Memory B cell (primary cell): ENCODE data around the gene HNRNPLL.
A peak's percentile ranks its signal among the peaks of the same experiment; 100 is the strongest.

Experiments used
- ATAC-seq: fragments of 150-1000 bp; cut with Tn5 transposase; 2 replicates; pipeline ENCODE4 v1.10.0; 2021; ENCODE audit warnings: low read depth, mild to moderate bottlenecking, moderate library complexity
- DNase-seq, 2 donors: peaks; one replicate each; pipeline ENCODE4 v3.0.0; 2022; ENCODE audit warnings: low spot score in 2 of 2
- H3K27ac Mint-ChIP-seq: one replicate; pipeline ENCODE4 v1.8.0; 2022; ENCODE audit warnings: mild to moderate bottlenecking, moderate library complexity, mixed read lengths
- H3K27me3 Mint-ChIP-seq: one replicate; pipeline ENCODE4 v1.8.0; 2022; ENCODE audit warnings: mixed read lengths
- H3K36me3 Mint-ChIP-seq: one replicate; pipeline ENCODE4 v1.8.0; 2022; ENCODE audit warnings: mild to moderate bottlenecking, mixed read lengths
- H3K4me1 Mint-ChIP-seq: one replicate; pipeline ENCODE4 v1.8.0; 2022; ENCODE audit warnings: mixed read lengths
- H3K4me3 Mint-ChIP-seq: one replicate; pipeline ENCODE4 v1.8.0; 2022; ENCODE audit warnings: mild to moderate bottlenecking, moderate library complexity, mixed read lengths
- H3K9me3 Mint-ChIP-seq: one replicate; pipeline ENCODE4 v1.8.0; 2022; ENCODE audit warnings: mixed read lengths

HNRNPLL gene

DNA sequence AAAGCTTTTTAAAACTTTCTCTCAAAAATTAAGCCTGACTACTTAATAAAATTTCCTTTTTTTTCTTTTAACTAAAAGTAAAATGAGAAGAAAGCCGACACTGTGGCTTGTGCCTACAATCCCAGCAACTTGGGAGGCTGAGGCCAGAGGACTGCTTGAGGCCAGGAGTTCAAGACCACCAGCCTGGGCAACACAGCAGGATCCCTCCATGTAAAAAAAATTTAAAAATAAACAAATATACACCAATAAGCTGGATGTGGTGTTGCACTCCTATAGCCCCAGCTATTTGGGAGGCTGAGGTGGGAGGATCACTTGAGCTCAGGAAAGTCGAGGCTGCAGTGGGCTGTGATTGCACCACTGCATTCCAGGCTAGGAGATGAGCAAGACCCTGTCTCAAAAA, 37.4 kb downstream of the HNRNPLL start:
- Mint-ChIP-seq H3K4me1 (no peaks in the 10 kb centered on the region), H3K36me3 (no peaks in the 10 kb centered on the region), H3K4me3 (no peak overlapping the region), H3K27ac (no peak overlapping the region), H3K27me3 (no peaks in the 10 kb centered on the region), H3K9me3 (no peaks in the 10 kb centered on the region)
- ATAC-seq (no peak), DNase-seq (no peak)

DNA sequence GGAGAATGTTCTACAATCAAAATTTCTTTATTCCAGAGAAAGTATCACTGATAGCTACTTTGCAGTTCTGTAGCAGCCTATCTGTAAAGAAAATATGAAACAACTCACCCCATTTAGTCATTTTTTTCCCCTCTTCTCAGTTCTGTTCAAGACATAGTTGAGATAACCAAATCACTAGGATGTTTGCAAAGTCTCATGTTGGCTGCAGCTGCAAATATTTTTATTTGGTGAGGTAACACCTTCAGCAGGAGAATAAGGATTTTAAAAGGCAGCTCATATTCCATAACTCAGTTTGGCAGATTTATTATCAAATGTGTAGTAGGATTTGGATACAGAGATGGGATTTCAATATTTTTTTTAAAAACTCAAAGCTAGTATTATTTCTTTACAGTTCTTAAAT, 41.0 kb downstream of the HNRNPLL start:
- H3K9me3 Mint-ChIP-seq = no peaks in the 10 kb centered on the region
- H3K27me3 Mint-ChIP-seq = peaks cover 3% of the 10 kb centered on the region
- no peaks in the 10 kb centered on the region for H3K36me3 Mint-ChIP-seq
- no peak overlapping the region for H3K27ac Mint-ChIP-seq
- H3K4me1 Mint-ChIP-seq = no peaks in the 10 kb centered on the region
- ATAC-seq = no peak
- no peak overlapping the region for H3K4me3 Mint-ChIP-seq
- DNase-seq = no peak

DNA sequence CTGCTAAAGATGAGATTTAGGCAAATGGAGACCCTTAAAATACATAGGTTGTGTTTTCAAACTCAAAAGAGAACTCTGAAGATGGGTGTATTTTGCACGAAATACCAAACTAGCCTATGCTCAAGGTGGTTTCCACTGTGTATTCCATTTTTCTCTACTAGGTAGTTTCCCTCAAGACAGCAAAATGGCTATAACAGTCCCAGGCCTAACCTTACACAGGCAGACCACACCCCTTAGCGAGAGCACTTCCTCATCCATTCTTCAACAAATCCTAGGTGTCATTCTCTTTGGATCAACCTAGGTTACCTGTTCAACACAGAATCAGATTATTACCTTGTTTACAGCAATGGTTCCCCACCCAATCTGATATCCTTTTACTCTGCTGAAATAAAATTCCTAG, 42.6 kb downstream of the HNRNPLL start:
- ATAC-seq = peak; percentile 38
- no peak overlapping the region for H3K27ac Mint-ChIP-seq
- peaks cover 3% of the 10 kb centered on the region for H3K27me3 Mint-ChIP-seq
- no peaks in the 10 kb centered on the region for H3K9me3 Mint-ChIP-seq
- no peaks in the 10 kb centered on the region for H3K36me3 Mint-ChIP-seq
- DNase-seq = no peak
- no peaks in the 10 kb centered on the region for H3K4me1 Mint-ChIP-seq
- no peak overlapping the region for H3K4me3 Mint-ChIP-seq

DNA sequence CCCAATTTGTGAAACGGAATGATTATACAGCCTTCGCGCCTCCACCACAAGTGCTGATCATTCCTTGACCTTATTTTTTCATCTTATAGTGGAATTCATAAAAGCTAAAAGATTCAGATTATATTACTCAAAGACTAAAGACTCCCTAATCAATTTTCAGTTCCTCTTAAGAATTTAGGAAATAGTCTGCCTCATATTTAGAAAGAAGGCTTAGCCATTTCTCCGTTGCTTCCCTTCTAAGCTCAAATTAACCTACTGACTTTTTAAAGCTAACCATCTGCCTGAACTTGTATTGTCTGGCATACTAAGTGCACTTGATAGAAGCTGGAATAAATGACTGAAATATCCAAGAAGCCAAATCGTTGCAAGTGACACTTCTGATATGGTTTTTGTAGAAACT, 44.7 kb downstream of the HNRNPLL start:
- no peak overlapping the region for H3K4me3 Mint-ChIP-seq
- no peak overlapping the region for H3K27ac Mint-ChIP-seq
- H3K36me3 Mint-ChIP-seq = no peaks in the 10 kb centered on the region
- DNase-seq (no peak), ATAC-seq (no peak)
- H3K9me3 Mint-ChIP-seq = no peaks in the 10 kb centered on the region
- no peaks in the 10 kb centered on the region for H3K4me1 Mint-ChIP-seq
- H3K27me3 Mint-ChIP-seq = peaks cover 6% of the 10 kb centered on the region

DNA sequence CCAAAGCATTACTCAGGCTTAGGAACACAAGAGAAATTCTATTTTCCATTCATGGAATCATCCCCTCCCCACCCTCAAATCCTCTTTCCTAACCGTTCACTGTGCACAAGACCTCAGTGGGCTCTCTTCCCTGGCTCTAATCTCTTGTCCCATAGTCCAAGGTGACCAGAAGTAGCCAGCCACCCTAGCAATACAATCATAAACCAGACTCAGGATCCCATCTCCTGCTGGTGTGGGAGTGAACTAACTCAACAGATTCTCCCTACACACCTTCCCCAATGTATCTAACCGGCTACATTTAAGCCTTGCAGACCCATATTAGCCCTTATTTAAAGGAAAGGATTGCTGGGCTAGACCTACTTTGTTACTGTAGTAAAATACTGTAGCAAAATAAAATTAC, 45.5 kb downstream of the HNRNPLL start:
- no peak overlapping the region for H3K4me3 Mint-ChIP-seq
- H3K27me3 Mint-ChIP-seq = peaks cover 10% of the 10 kb centered on the region
- H3K27ac Mint-ChIP-seq = no peak overlapping the region
- no peaks in the 10 kb centered on the region for H3K9me3 Mint-ChIP-seq
- no peaks in the 10 kb centered on the region for H3K36me3 Mint-ChIP-seq
- ATAC-seq (no peak), DNase-seq (no peak)
- no peaks in the 10 kb centered on the region for H3K4me1 Mint-ChIP-seq

DNA sequence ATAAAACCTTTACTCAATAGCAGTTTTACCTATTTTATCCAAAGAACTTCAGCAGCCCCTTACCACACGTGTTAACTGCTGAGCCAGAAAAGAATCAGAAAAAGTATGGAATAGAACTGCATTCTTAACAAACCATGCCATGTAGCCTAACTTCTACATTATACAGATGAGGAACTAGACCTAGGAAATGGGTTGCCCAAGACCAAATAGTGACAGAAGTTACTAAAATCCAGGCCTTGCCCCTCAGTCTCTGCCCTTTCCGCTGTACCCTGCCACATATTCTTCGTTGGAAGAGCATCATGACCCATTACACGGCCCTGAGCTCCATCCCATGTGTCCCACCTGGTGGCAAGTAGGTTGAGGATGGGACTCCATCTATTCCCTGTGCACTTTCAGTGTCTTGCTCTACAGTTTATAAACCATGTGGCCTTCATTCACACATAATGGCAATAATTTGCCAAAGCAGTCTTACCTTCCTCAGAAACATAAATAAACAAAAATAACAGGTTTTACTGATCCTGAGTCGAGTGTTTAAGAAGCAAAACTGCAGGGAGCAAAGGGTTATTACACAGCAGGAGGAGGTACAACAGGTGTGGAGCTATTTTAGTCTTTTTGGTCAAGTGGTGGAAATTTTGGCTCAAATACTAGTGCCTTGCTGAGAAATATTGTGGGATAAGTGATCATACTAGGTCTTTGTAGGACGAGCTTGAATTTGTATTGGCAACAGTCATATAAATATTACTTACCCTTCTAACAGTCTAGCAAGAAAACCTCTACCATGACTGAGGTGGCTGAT, 46.5 kb downstream of the HNRNPLL start:
- no peak for ATAC-seq
- Mint-ChIP-seq H3K4me3 (no peak overlapping the region), H3K36me3 (no peaks in the 10 kb centered on the region), H3K4me1 (no peaks in the 10 kb centered on the region), H3K9me3 (no peaks in the 10 kb centered on the region), H3K27ac (no peak overlapping the region), H3K27me3 (peaks cover 13% of the 10 kb centered on the region)
- DNase-seq = no peak

DNA sequence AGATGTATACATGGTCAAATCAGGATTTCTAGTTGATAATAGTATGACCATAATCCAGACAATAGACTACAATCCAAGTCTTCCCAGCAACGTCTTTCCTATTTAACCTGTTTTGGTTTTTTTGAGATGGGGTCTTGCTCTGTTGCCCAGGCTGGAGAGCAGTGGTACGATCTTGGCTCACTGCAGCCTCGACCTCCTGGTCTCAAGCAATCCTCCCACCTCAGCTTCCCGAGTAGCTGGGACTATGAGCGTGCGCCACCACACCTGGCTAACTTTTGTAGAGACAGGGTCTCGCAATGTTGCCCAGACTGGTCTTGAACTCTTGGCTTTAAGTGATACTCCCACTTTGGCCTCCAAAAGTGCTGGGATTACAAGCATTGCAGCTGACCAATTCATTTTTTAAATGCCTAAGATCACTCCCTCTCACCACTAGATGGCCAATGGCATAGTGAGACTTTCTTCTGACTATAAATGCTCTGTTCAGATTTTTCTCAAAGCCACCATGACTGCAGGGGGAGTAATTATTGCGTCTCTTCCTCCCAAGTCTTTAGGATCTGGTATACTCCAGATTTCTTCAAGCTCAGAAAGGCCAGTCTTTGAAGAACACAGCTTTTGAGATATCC, 47.6 kb downstream of the HNRNPLL start:
- Mint-ChIP-seq H3K4me1 (no peaks in the 10 kb centered on the region), H3K9me3 (no peaks in the 10 kb centered on the region), H3K27ac (no peak overlapping the region), H3K4me3 (no peak overlapping the region), H3K27me3 (peaks cover 13% of the 10 kb centered on the region), H3K36me3 (no peaks in the 10 kb centered on the region)
- no peak for ATAC-seq
- DNase-seq = no peak

DNA sequence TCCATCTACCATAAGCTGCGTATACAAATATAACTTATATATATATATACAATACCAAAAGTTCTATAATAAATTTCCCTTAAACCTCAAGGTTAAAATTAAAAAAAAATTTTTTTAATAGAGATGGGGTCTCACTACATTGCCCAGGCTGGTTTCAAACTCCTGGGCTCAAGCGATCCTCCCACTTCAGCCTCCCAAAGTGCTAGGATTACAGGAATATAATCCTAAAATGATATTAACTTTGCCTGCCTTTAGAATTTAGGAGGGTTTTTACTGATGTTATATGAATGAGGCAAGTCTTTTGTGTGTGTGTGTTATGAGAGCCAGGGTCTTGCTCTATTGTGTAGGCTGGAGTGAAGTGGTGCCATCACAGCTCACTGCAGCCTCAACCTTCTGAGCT, 49.2 kb downstream of the HNRNPLL start:
- Mint-ChIP-seq H3K27me3 (peaks cover 21% of the 10 kb centered on the region), H3K27ac (no peak overlapping the region), H3K4me1 (no peaks in the 10 kb centered on the region), H3K36me3 (no peaks in the 10 kb centered on the region), H3K4me3 (no peak overlapping the region), H3K9me3 (no peaks in the 10 kb centered on the region)
- DNase-seq (no peak), ATAC-seq (no peak)

DNA sequence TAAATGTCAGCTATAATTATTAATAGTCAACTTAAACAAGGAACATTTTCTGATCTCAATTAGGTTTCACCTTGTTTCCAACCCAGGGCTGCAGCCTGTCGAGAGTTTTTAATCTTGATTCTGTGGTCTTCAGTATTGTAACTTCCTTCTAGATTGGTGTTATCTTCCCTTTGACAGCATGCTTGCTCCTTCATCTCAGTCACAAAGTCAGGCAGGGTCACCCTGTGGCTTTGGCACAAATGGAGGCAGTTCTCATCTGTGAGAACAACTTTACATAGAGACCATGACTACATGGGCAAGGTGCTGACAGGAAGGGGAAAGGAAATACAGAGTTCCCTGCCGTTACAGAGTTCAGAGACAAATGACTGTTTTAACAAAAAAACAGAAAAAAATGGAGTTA, 50.5 kb downstream of the HNRNPLL start:
- DNase-seq (no peak), ATAC-seq (no peak)
- peaks cover 24% of the 10 kb centered on the region for H3K27me3 Mint-ChIP-seq
- H3K9me3 Mint-ChIP-seq = no peaks in the 10 kb centered on the region
- H3K4me3 Mint-ChIP-seq = no peak overlapping the region
- H3K4me1 Mint-ChIP-seq = no peaks in the 10 kb centered on the region
- H3K36me3 Mint-ChIP-seq = no peaks in the 10 kb centered on the region
- no peak overlapping the region for H3K27ac Mint-ChIP-seq

DNA sequence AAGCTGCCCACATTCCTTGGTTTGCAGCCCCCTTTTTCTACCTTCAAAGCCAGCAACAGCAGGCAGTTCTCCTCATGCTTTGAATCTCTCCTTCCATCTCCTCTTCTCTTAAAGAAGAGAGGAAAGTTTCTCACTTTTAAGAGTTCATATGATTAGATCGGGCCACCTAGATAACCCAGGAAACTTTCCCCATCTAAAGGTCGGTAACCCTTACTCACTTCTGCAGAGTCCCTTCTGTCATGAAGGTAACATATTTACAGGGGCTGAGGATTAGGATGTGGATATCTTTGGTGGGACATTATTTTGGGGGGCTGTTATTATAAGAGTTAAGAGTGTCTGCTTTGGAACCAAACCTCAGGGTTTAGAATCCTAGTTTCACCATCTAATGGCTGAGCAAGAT, 51.0 kb downstream of the HNRNPLL start:
- DNase-seq (no peak), ATAC-seq (no peak)
- no peak overlapping the region for H3K27ac Mint-ChIP-seq
- peaks cover under 1% of the 10 kb centered on the region for H3K9me3 Mint-ChIP-seq
- H3K4me1 Mint-ChIP-seq = no peaks in the 10 kb centered on the region
- H3K36me3 Mint-ChIP-seq = no peaks in the 10 kb centered on the region
- H3K4me3 Mint-ChIP-seq = no peak overlapping the region
- peaks cover 22% of the 10 kb centered on the region for H3K27me3 Mint-ChIP-seq

DNA sequence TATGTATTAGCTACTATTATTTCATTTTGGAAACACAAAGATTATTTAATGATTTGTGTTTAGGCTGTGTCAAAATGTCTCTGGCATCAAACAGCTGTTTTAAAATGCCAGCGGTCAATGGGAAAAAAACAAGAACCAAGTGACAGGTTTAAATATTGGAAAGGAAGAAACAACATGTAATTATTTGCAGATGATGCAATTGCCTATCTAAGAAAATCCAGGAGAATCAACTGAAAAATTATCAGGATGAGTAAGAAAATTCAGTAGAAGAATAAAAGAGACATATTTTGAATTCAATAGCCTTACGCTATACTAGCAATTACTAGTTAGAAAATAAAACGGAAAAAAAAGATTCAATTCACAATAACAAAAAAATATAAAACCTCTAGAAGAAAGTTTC, 51.6 kb downstream of the HNRNPLL start:
- no peaks in the 10 kb centered on the region for H3K36me3 Mint-ChIP-seq
- H3K27ac Mint-ChIP-seq = no peak overlapping the region
- no peak for DNase-seq
- H3K4me3 Mint-ChIP-seq = no peak overlapping the region
- ATAC-seq = no peak
- H3K27me3 Mint-ChIP-seq = peaks cover 22% of the 10 kb centered on the region
- peaks cover 1% of the 10 kb centered on the region for H3K9me3 Mint-ChIP-seq
- no peaks in the 10 kb centered on the region for H3K4me1 Mint-ChIP-seq

DNA sequence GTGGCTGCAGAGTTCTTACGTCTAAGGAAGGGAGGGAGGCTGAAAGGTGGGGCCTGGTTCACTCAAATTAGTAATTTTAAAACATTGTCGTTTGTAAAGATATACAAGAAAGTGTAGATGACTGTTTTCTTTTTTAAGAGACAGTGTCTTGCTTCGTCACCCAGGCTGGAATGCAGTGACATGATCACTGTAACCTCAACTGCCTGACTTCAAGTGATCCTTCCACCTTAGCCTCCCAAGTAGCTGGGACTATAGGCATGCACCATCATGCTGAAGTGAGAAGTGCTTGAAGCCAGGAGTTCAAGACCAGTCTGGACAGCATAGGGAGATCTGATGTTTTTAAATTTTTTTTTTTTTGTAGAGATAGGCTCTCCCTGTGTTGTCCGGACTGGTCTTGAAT, 52.9 kb downstream of the HNRNPLL start:
- Mint-ChIP-seq H3K4me3 (no peak overlapping the region), H3K4me1 (no peaks in the 10 kb centered on the region), H3K27me3 (peaks cover 22% of the 10 kb centered on the region), H3K36me3 (no peaks in the 10 kb centered on the region), H3K27ac (no peak overlapping the region), H3K9me3 (peaks cover 1% of the 10 kb centered on the region)
- DNase-seq = no peak
- no peak for ATAC-seq

DNA sequence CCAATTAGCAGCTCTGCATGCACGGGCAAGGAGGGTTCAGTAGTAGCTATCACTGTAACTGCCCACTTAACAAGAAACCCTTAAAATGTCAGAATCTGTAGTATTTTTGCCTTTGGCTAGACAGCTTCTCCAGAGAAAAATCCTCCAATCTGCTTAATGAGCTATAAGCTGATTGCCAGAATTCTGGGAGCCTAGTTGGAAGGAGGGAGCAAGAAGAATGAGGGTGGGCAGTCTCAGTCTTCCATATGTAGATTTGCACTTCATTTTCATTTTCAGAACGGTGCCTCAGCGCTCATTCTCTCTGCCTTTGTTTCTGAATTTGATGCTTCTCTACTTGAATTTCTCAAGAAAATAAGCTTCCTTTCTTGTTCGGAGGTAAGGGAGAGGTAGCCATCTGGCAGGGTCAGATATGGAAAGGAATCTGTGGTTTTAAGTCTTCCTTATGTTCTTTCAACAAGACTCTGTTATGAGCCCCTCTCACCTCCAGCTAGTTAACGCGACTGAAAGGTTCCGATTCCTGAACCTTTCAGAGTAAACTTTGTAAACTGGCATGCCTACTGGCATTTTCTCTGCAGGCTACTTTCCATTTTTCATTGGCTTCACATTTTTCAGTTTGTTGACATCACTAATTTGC, 53.5 kb downstream of the HNRNPLL start:
- peaks cover 20% of the 10 kb centered on the region for H3K27me3 Mint-ChIP-seq
- no peaks in the 10 kb centered on the region for H3K36me3 Mint-ChIP-seq
- DNase-seq = no peak
- no peak overlapping the region for H3K27ac Mint-ChIP-seq
- no peaks in the 10 kb centered on the region for H3K4me1 Mint-ChIP-seq
- no peak overlapping the region for H3K4me3 Mint-ChIP-seq
- ATAC-seq = no peak
- peaks cover 1% of the 10 kb centered on the region for H3K9me3 Mint-ChIP-seq

DNA sequence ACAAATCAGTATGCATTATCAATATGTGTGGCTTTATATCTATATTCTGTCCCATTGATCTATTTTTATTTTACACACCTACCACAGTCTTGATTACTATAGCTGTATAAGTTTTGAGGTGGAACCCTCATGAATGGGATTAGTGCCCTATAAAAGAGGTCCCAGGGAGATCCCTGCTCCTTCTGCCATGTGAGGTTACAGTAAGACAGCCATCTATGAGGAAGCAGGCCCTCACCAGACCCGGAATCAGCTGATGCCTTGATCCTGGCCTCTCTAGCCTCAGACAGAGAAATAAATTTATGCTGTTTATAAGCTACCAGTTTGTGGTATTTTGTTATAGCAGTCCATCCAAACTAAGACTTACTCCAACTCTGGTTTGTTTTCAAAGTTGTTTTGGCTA, 54.9 kb downstream of the HNRNPLL start:
- H3K27ac Mint-ChIP-seq = no peak overlapping the region
- no peak for ATAC-seq
- no peak for DNase-seq
- H3K36me3 Mint-ChIP-seq = no peaks in the 10 kb centered on the region
- no peaks in the 10 kb centered on the region for H3K4me1 Mint-ChIP-seq
- H3K27me3 Mint-ChIP-seq = peaks cover 19% of the 10 kb centered on the region
- no peak overlapping the region for H3K4me3 Mint-ChIP-seq
- H3K9me3 Mint-ChIP-seq = peaks cover 1% of the 10 kb centered on the region
